WTC11 (cell line): ENCODE results near the gene TRPC1. TPM values are rescaled to one million over a fixed set of nuclear protein-coding genes. Genes with fewer than 3 reads are reported as not detected.
A peak's percentile ranks its signal among the peaks of the same experiment; 100 is the strongest.

ENCODE experiments used
- ATAC-seq: fragments of 200-7000 bp; cut with Tn5 transposase; 2 replicates; pipeline ENCODE4 v1.10.0; 2021; ENCODE audit warnings: mild to moderate bottlenecking, moderate library complexity
- CTCF ChIA-PET: fragments of 300-600 bp; sonication (Branson Sonifier 250); formaldehyde crosslinking; loops from one replicate; lab custom pipeline; 2021; ENCODE audit warnings: antibody characterized with exemption; lab: Charles Lee
- POLR2A ChIA-PET: fragments of 350-600 bp; sonication (Branson Sonifier 250); formaldehyde crosslinking; loops from one replicate; lab custom pipeline; 2021; ENCODE audit warnings: antibody characterized with exemption; lab: Charles Lee
- DNase-seq: peaks from one replicate; pipeline ENCODE4 v3.0.0; 2021; ENCODE audit warnings: low spot score
- H3K27ac Mint-ChIP-seq: 2 replicates; pipeline ENCODE4 v1.8.0; 2021; ENCODE audit warnings: mixed read lengths
- H3K27me3 Mint-ChIP-seq: 2 replicates; pipeline ENCODE4 v1.8.0; 2021; ENCODE audit warnings: low read depth, mild to moderate bottlenecking, moderate library complexity, mixed read lengths
- H3K36me3 Mint-ChIP-seq: 2 replicates; pipeline ENCODE4 v1.8.0; 2021; ENCODE audit warnings: mixed read lengths
- H3K4me1 Mint-ChIP-seq: 2 replicates; pipeline ENCODE4 v1.8.0; 2022; ENCODE audit warnings: mixed read lengths
- H3K4me3 Mint-ChIP-seq: 2 replicates; pipeline ENCODE4 v1.8.0; 2021; ENCODE audit warnings: mild to moderate bottlenecking, moderate library complexity, mixed read lengths
- H3K9me3 Mint-ChIP-seq: 2 replicates; pipeline ENCODE4 v1.8.0; 2021; ENCODE audit warnings: mixed read lengths
- CREB1 ChIP-seq: sonication (generic); formaldehyde crosslinking; IDR thresholded peaks from 2 replicates; pipeline ENCODE4 v1.8.0; 2023; ENCODE audit warnings: mild to moderate bottlenecking, missing genetic modification reagents
- CREM ChIP-seq: sonication (generic); formaldehyde crosslinking; IDR thresholded peaks from 2 replicates; pipeline ENCODE4 v1.8.1; 2022; ENCODE audit warnings: mild to moderate bottlenecking, missing genetic modification reagents, moderate library complexity
- HMGXB4 ChIP-seq: sonication (generic); formaldehyde crosslinking; IDR thresholded peaks from 2 replicates; pipeline ENCODE4 v1.8.1; 2023; ENCODE audit warnings: mild to moderate bottlenecking, moderate library complexity, missing genetic modification reagents
- JAZF1 ChIP-seq: fragments of 250-450 bp; sonication (Bioruptor Pico); IDR thresholded peaks from 2 replicates; pipeline ENCODE4 v1.9.0; 2021; ENCODE audit warnings: moderate library complexity, mild to moderate bottlenecking, inconsistent platforms
- KAT7 ChIP-seq: sonication (generic); formaldehyde crosslinking; IDR thresholded peaks from 2 replicates; pipeline ENCODE4 v1.8.1; 2023; ENCODE audit warnings: missing genetic modification reagents, mild to moderate bottlenecking, borderline replicate concordance
- MLX ChIP-seq: sonication (generic); formaldehyde crosslinking; IDR thresholded peaks from 2 replicates; pipeline ENCODE4 v1.8.1; 2023; ENCODE audit warnings: mild to moderate bottlenecking, missing genetic modification reagents, moderate library complexity
- MYBL2 ChIP-seq: sonication (generic); formaldehyde crosslinking; IDR thresholded peaks from 2 replicates; pipeline ENCODE4 v1.8.1; 2023; ENCODE audit warnings: mild to moderate bottlenecking, moderate library complexity, missing genetic modification reagents
- STAT6 ChIP-seq: sonication (generic); formaldehyde crosslinking; conservative IDR thresholded peaks from 2 replicates; pipeline ENCODE4 v1.8.1; 2023; ENCODE audit warnings: mild to moderate bottlenecking, low read depth, missing genetic modification reagents, moderate library complexity
- TP53 ChIP-seq: sonication (generic); formaldehyde crosslinking; IDR thresholded peaks from 2 replicates; pipeline ENCODE4 v1.8.1; 2023; ENCODE audit warnings: mild to moderate bottlenecking, missing genetic modification reagents
- total RNA-seq: library from RNA; stranded (reverse); gene quantifications from 3 replicates; pipeline ENCODE4 v1.2.3, GENCODE V29; 2021
- TF ChIP-seq, protein P1 (sequence below): sonication (generic); formaldehyde crosslinking; IDR thresholded peaks from 2 replicates; pipeline ENCODE4 v1.8.0; 2023; ENCODE audit warnings: missing genetic modification reagents, mild to moderate bottlenecking, borderline replicate concordance

The TRPC1 gene
- total RNA-seq, 1 experiment from 2014 or later, result 13.8 TPM

GRCh38 chr3:142801746-142802145 lies 77.9 kb downstream of the TRPC1 start:
- Mint-ChIP-seq H3K27ac (no peak overlapping the region), H3K36me3 (no peaks in the 10 kb centered on the region), H3K4me1 (peaks cover 15% of the 10 kb centered on the region), H3K27me3 (no peaks in the 10 kb centered on the region), H3K9me3 (no peaks in the 10 kb centered on the region), H3K4me3 (no peak overlapping the region)
- no peak for DNase-seq
- ChIA-PET CTCF (no interaction called here), POLR2A (no interaction called here)
- TF ChIP-seq MYBL2 (CRISPR knock-in tag) (no peak), KAT7 (CRISPR knock-in tag) (no peak), CREM (no peak), CREB1 (no peak), STAT6 (CRISPR knock-in tag) (no peak)
- no peak for ATAC-seq

DNA sequence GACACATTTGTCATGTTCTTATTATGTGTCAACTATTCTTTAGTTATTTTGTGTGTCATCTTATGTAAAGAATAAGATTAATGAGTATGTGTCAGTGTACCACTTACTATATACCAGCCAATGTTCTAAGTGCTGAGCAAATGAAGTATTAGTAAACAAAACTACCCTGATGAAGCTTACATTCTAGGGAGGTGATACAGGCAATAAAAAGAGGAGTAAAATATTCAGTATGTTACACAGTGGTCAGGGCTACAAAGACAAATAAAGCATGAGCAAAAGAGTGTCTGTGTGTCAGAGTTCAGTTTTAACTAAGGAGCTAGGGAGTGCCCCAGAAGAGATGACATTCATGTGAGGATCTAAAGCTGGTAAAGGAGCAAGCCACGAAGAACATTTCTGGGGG lies 79.1 kb downstream of the TRPC1 start:
- ChIA-PET CTCF (no interaction called here), POLR2A (no interaction called here)
- ATAC-seq, result no peak
- no peak for DNase-seq
- H3K27me3 Mint-ChIP-seq, result no peaks in the 10 kb centered on the region
- H3K36me3 Mint-ChIP-seq, result no peaks in the 10 kb centered on the region
- H3K4me1 Mint-ChIP-seq, result peaks cover 15% of the 10 kb centered on the region
- TF ChIP-seq JAZF1, result no peak
- no peaks in the 10 kb centered on the region for H3K9me3 Mint-ChIP-seq
- peak overlapping the region; percentile 3; the same call in 1 of the 2 replicates for H3K27ac Mint-ChIP-seq
- H3K4me3 Mint-ChIP-seq, result no peak overlapping the region

DNA sequence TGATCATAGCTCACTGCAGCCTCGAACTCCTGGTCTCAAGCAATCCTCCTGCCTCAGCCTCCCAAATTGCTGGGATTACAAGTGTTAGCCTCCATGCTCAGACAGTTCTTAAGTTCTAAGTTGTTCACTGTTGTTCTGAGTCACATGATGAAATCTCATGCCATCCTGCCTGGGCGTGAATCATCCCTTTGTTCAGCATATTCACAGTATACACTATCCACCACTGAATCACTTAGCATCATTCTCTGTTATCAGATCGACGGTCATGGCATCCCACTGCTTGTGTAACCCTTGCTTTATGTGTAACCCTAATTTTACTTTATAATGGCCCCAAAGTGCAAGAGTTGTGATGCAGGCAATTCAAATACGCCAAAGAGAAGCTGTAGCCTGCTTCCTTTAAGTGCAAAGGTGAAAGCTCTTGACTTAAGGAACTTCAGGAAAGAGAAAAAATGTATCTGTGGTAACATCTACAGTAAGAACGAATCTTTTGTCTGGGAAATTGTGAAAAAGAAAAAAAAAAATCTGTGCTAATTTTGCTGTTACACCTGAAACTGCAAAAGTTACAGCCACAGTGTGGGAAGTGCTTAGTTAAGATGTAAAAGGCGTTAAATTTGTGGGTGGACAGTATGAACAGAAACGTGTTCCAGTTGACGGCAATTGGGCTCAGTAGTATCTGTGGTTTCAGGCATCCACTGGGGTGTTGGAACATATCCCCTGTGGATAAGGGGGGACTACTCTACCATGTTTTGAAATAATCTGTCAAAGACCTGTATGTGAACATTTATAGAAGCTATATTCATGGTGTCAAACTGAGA lies 84.5 kb downstream of the TRPC1 start:
- ChIA-PET POLR2A (no interaction called here), CTCF (interaction anchor here (1.5 kb wide), 2 partner anchors 20 to 166 kb away, joined by 4 to 6 read pairs; no protein-coding TSS in a partner anchor)
- H3K36me3 Mint-ChIP-seq, result no peaks in the 10 kb centered on the region
- no peak for TF ChIP-seq HMGXB4 (CRISPR knock-in tag)
- no peak for TF ChIP-seq MLX (CRISPR knock-in tag)
- TF ChIP-seq, protein P1, sequence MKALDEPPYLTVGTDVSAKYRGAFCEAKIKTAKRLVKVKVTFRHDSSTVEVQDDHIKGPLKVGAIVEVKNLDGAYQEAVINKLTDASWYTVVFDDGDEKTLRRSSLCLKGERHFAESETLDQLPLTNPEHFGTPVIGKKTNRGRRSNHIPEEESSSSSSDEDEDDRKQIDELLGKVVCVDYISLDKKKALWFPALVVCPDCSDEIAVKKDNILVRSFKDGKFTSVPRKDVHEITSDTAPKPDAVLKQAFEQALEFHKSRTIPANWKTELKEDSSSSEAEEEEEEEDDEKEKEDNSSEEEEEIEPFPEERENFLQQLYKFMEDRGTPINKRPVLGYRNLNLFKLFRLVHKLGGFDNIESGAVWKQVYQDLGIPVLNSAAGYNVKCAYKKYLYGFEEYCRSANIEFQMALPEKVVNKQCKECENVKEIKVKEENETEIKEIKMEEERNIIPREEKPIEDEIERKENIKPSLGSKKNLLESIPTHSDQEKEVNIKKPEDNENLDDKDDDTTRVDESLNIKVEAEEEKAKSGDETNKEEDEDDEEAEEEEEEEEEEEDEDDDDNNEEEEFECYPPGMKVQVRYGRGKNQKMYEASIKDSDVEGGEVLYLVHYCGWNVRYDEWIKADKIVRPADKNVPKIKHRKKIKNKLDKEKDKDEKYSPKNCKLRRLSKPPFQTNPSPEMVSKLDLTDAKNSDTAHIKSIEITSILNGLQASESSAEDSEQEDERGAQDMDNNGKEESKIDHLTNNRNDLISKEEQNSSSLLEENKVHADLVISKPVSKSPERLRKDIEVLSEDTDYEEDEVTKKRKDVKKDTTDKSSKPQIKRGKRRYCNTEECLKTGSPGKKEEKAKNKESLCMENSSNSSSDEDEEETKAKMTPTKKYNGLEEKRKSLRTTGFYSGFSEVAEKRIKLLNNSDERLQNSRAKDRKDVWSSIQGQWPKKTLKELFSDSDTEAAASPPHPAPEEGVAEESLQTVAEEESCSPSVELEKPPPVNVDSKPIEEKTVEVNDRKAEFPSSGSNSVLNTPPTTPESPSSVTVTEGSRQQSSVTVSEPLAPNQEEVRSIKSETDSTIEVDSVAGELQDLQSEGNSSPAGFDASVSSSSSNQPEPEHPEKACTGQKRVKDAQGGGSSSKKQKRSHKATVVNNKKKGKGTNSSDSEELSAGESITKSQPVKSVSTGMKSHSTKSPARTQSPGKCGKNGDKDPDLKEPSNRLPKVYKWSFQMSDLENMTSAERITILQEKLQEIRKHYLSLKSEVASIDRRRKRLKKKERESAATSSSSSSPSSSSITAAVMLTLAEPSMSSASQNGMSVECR (CRISPR knock-in tag), result no peak
- TF ChIP-seq TP53 (CRISPR knock-in tag), result no peak
- H3K4me3 Mint-ChIP-seq, result no peak overlapping the region
- DNase-seq, result no peak
- no peak overlapping the region; the same call in 1 of the 2 replicates for H3K27ac Mint-ChIP-seq
- no peak for ATAC-seq
- no peaks in the 10 kb centered on the region for H3K27me3 Mint-ChIP-seq
- no peaks in the 10 kb centered on the region for H3K4me1 Mint-ChIP-seq
- no peaks in the 10 kb centered on the region for H3K9me3 Mint-ChIP-seq
